Suprapubic skin (tissue), 3 donors: ENCODE results near the gene IFFO2.

Source experiments
- EP300 ChIP-seq: sonication (generic); formaldehyde crosslinking; IDR thresholded peaks from one replicate; pipeline ENCODE4 v1.6.1; 2017; ENCODE audit warnings: antibody characterized with exemption
- TF ChIP-seq, protein P1 (sequence below), 2 donors: fragments of 200-600 bp in 1 of 2; fragments of 450-650 bp in 1 of 2; sonication (generic) in 1 of 2; IDR thresholded peaks; one replicate each; pipeline ENCODE4 v1.5.1; 2016 to 2019; ENCODE audit warnings: antibody characterized with exemption in 2 of 2, mild to moderate bottlenecking in 1 of 2, moderate library complexity in 1 of 2

DNA sequence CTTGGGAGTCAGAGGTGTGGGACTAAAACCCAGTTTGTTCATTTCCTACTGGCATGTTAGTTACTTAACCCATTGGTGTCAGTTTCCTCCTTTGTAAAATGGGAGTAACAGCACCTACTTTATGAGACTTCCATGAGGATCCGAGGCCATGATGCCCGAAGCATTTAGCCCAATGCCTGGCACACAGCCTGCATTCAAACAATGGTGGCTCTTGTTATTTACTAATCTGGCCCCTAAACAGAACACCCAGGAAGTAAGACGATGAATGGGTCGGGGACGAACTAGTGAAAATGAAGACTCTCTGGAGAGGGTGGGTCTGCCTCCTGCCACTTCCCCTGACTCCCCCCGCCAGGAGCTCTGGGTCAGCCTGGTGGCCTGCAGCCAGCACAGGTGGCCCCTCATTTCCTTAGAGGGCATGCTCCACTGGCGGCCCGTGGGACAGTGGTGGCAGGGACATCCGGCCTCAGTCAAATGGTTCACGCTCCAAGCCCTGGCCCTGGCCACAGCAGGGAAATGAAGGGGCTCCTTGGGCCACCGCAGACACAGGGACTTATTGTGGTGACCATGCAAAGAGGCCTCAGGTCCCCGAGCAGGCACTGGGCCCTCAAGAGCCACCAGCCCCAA is 87.6 kb downstream of the IFFO2 start:
- no peak for TF ChIP-seq EP300
- TF ChIP-seq, protein P1, sequence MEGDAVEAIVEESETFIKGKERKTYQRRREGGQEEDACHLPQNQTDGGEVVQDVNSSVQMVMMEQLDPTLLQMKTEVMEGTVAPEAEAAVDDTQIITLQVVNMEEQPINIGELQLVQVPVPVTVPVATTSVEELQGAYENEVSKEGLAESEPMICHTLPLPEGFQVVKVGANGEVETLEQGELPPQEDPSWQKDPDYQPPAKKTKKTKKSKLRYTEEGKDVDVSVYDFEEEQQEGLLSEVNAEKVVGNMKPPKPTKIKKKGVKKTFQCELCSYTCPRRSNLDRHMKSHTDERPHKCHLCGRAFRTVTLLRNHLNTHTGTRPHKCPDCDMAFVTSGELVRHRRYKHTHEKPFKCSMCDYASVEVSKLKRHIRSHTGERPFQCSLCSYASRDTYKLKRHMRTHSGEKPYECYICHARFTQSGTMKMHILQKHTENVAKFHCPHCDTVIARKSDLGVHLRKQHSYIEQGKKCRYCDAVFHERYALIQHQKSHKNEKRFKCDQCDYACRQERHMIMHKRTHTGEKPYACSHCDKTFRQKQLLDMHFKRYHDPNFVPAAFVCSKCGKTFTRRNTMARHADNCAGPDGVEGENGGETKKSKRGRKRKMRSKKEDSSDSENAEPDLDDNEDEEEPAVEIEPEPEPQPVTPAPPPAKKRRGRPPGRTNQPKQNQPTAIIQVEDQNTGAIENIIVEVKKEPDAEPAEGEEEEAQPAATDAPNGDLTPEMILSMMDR (IDR thresholded peaks at IDR 0.05): no peak
